BLaER1 (cell line): ENCODE results near the gene C5.
"Not testable (repeated sequence)": the region's sequence is repeated elsewhere in the genome, so short reads cannot be mapped to it uniquely, and the experiment has no call there.

Experiments used
- H3K27ac ChIP-seq: shearing (Covaris generic); formaldehyde crosslinking; 2 replicates; pipeline ENCODE4 v1.8.1; 2022
- H3K27me3 ChIP-seq: shearing (Covaris generic); formaldehyde crosslinking; 2 replicates; pipeline ENCODE4 v1.8.1; 2022
- H3K36me3 ChIP-seq: shearing (Covaris generic); formaldehyde crosslinking; 2 replicates; pipeline ENCODE4 v1.8.1; 2022
- H3K4me1 ChIP-seq: shearing (Covaris generic); formaldehyde crosslinking; 2 replicates; pipeline ENCODE4 v1.8.1; 2022
- H3K4me2 ChIP-seq: shearing (Covaris generic); formaldehyde crosslinking; 2 replicates; pipeline ENCODE4 v1.8.1; 2022
- H3K4me3 ChIP-seq: shearing (Covaris generic); formaldehyde crosslinking; 2 replicates; pipeline ENCODE4 v1.8.1; 2022
- H3K9ac ChIP-seq: shearing (Covaris generic); formaldehyde crosslinking; 2 replicates; pipeline ENCODE4 v1.8.1; 2022
- H3K9me3 ChIP-seq: shearing (Covaris generic); formaldehyde crosslinking; 2 replicates; pipeline ENCODE4 v1.8.1; 2022
- H4K20me1 ChIP-seq: shearing (Covaris generic); formaldehyde crosslinking; 2 replicates; pipeline ENCODE4 v1.8.1; 2022
- Cebpa-rat ChIP-seq: shearing (Covaris generic); IDR thresholded peaks from 2 replicates; pipeline ENCODE4 v1.8.1; 2022

The C5 gene

DNA sequence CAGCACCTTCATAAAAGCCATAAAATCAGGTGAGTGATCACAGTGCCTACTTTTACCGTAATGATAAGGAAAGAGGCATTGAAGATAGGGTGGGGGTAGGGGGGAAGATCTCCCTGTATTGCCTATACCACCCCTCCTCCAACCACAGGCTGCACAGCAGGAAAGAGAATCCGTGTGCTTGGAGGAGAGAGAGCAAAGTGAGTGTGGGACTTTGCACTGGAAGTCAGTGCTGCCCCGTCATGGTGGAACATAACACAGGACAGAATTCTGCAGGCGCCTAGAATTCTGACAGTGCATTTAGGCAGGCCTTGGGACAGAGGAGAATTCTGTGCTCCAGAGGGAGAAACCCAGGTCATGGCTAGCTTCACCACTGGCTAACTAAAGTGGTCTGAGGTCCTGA, 3.5 kb upstream of the C5 start:
- no peaks in the 10 kb centered on the region for H3K27me3 ChIP-seq
- H3K36me3 ChIP-seq, result peaks cover 6% of the 10 kb centered on the region; the same call in 1 of the 2 replicates
- H3K4me2 ChIP-seq, result no peak overlapping the region
- H3K4me3 ChIP-seq, result no peak overlapping the region
- no peak overlapping the region for H3K27ac ChIP-seq
- H3K4me1 ChIP-seq, result peaks cover 6% of the 10 kb centered on the region
- H4K20me1 ChIP-seq, result no peaks in the 10 kb centered on the region
- no peak overlapping the region for H3K9ac ChIP-seq
- H3K9me3 ChIP-seq, result peaks cover 13% of the 10 kb centered on the region
- no peak for TF ChIP-seq Cebpa-rat

DNA sequence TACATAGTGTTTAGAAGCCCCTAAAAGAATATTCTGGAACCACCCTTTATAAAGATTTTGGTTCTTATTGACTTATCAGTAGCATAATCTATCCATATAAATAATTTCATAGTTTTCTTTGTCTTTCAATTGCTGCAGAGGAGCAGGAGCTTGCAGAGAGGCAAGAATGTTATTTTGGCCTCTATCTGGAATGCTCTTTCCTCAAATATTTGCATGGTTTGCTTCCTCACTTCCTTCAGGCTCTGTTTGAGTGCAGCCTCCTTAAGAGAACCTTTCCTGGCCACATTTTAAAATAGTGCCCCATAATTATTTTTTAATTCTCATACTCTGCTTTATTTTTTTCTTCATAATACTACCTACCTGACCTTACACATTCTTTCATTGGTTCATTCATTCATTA, 1.5 kb downstream of the C5 start:
- Histone ChIP-seq H3K27me3 (no peaks in the 10 kb centered on the region), H3K4me3 (no peak overlapping the region), H3K36me3 (no peaks in the 10 kb centered on the region), H3K4me1 (peaks cover 6% of the 10 kb centered on the region), H3K9me3 (no peaks in the 10 kb centered on the region), H3K4me2 (no peak overlapping the region), H3K9ac (no peak overlapping the region), H4K20me1 (no peaks in the 10 kb centered on the region), H3K27ac (no peak overlapping the region)
- no peak for TF ChIP-seq Cebpa-rat

DNA sequence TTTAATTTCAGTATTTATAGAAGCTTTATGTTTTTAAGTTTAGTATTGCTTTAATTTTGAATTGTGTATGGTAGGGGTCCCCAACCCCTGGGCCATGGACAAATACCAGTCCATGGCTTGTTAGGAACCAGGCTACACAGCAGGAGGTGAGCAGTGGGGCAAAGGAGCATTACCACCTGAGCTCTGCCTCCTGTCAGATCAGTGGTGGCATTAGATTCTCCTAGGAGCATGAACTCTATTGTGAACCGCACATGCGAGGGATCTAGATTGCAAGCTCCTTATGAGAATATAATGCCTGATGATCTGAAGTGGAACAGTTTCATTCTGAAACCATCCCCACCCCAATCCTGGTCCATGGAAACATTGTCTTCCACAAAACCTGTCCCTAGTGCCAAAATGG, 1.9 kb downstream of the C5 start:
- Histone ChIP-seq H4K20me1 (no peaks in the 10 kb centered on the region), H3K27ac (no peak overlapping the region), H3K36me3 (no peaks in the 10 kb centered on the region), H3K4me2 (no peak overlapping the region), H3K4me1 (peaks cover 6% of the 10 kb centered on the region), H3K4me3 (no peak overlapping the region), H3K9ac (no peak overlapping the region), H3K27me3 (no peaks in the 10 kb centered on the region), H3K9me3 (no peaks in the 10 kb centered on the region)
- no peak for TF ChIP-seq Cebpa-rat

DNA sequence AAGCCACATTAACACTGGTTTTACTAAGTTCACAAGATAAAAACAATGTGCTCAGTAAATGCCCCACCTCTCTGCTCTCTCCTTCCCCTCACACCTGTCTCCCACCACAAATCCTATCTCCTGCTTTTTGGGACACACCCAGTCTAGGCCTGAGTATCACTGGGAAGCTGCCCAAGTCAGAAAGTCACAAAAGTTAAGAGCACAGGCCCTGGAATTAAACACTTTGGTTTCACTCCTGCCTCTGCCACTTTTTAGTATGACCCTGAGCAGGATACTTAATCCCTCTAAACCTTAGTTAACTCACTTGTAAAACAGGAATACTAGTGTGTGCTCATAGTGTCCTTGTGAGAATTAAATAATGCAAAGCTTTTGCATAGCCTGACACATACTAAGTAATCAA, 11.3 kb downstream of the C5 start:
- no peaks in the 10 kb centered on the region for H3K9me3 ChIP-seq
- no peak for TF ChIP-seq Cebpa-rat
- no peak overlapping the region for H3K4me3 ChIP-seq
- no peaks in the 10 kb centered on the region for H3K36me3 ChIP-seq
- no peak overlapping the region for H3K4me2 ChIP-seq
- H3K27me3 ChIP-seq, result no peaks in the 10 kb centered on the region
- no peak overlapping the region for H3K27ac ChIP-seq
- no peaks in the 10 kb centered on the region for H4K20me1 ChIP-seq
- H3K9ac ChIP-seq, result no peak overlapping the region
- H3K4me1 ChIP-seq, result no peaks in the 10 kb centered on the region

DNA sequence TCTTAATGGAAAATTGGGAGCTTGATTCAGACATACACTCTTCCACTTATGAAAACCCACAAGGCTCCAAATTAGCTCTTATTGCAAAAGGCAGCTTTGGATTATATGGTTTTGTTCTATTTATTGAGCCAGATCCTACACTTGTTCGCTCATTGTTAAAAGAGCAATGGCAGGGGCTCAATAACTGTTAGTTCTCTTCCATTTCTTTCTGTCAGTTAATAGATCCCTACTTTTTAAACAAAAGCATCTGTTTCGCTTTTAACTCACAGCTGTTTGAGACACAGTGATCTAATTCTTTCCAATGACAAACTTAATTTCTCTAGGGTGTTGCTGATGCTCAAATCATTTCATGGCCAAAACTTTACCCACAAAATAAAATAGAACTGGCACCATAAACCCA, 11.7 kb downstream of the C5 start:
- Histone ChIP-seq H3K36me3 (no peaks in the 10 kb centered on the region), H3K27ac (no peak overlapping the region), H3K27me3 (no peaks in the 10 kb centered on the region), H4K20me1 (no peaks in the 10 kb centered on the region), H3K4me2 (no peak overlapping the region), H3K4me1 (no peaks in the 10 kb centered on the region), H3K9ac (no peak overlapping the region), H3K4me3 (no peak overlapping the region), H3K9me3 (no peaks in the 10 kb centered on the region)
- no peak for TF ChIP-seq Cebpa-rat

DNA sequence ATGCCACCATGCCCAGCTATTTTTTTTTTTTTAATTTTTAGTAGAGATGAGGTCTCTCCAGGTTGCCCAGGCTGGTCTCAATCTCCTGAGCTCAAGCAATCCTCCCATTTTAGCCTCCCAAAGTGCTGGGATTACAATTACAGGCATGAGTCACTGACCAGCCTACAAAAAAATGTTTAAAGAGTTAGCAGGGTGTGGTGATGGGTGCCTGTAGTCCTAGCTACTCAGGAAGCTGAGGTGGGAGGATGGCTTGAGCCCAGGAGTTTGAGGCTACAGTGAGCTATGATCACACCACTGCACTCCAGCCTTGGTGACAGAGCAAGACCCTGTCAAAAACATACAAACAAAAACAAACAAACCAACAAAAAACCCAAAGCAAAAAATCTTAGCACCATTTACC, 14.4 kb downstream of the C5 start:
- not testable (repeated sequence) for H3K4me3 ChIP-seq, H3K36me3 ChIP-seq, H3K9me3 ChIP-seq, H3K9ac ChIP-seq, H4K20me1 ChIP-seq, H3K4me2 ChIP-seq, H3K27ac ChIP-seq, H3K4me1 ChIP-seq, H3K27me3 ChIP-seq

DNA sequence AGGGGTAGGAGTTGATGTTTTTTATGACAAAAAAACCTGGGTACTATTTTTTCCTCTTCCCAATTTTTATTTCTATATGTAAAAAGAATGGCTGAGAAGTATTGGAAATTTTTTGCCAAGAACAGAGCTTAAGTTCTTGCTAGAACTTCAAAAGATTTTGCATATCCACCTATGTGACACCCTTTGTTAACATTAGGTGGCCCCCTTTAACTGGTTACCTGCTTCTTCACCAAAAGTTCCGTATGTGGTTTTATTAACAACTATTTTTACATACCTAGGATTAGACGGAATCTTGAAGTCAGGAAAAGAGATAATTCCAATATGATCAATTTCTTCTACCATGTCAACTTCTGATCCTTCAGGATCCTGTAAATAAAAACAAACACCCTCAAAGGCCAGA, 15.5 kb downstream of the C5 start:
- Histone ChIP-seq H3K36me3 (no peaks in the 10 kb centered on the region), H4K20me1 (no peaks in the 10 kb centered on the region), H3K9me3 (no peaks in the 10 kb centered on the region), H3K4me2 (no peak overlapping the region), H3K27me3 (no peaks in the 10 kb centered on the region), H3K4me1 (no peaks in the 10 kb centered on the region), H3K27ac (no peak overlapping the region), H3K4me3 (no peak overlapping the region), H3K9ac (no peak overlapping the region)
- TF ChIP-seq Cebpa-rat, result no peak

DNA sequence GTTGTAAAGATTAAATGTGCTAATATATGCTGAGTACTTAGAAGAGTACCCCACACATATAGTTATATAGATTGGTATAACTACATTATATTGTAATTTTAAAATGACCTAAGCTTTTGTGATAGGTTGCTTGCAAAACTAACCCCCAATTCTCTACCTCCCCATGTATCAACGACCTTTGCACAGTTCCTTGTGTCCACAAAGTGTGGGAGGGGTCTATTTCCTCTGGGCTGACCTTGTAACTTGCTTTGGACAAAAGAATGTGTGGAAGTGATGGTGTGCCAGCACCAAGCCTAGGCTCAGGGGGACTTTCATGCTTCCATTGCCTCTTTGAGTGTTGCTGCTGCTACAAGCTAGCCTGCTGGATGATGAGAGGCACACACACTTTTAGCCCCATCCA, 20.6 kb downstream of the C5 start:
- Histone ChIP-seq H3K4me1 (no peaks in the 10 kb centered on the region), H3K9me3 (no peaks in the 10 kb centered on the region), H3K27me3 (no peaks in the 10 kb centered on the region), H3K4me2 (no peak overlapping the region), H4K20me1 (no peaks in the 10 kb centered on the region), H3K9ac (no peak overlapping the region), H3K27ac (no peak overlapping the region), H3K4me3 (no peak overlapping the region), H3K36me3 (no peaks in the 10 kb centered on the region)
- no peak for TF ChIP-seq Cebpa-rat

DNA sequence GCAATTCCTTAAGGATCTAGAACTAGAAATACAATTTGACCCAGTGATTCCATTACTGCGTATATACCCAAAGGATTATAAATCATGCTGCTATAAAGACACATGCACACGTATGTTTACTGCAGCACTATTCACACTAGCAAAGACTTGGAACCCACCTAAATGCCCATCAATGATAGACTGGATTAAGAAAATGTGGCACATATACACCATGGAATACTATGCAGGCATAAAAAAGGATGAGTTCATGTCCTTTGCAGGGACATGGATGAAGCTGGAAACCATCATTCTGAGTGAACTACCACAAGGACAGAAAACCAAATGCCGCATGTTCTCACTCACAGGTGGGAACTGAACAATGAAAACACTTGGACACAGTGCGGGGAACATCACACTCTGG, 21.8 kb downstream of the C5 start:
- H3K9ac ChIP-seq, H3K36me3 ChIP-seq, H3K4me2 ChIP-seq, H3K4me3 ChIP-seq, H3K9me3 ChIP-seq, H4K20me1 ChIP-seq, H3K27ac ChIP-seq, H3K4me1 ChIP-seq, H3K27me3 ChIP-seq: not testable (repeated sequence)

DNA sequence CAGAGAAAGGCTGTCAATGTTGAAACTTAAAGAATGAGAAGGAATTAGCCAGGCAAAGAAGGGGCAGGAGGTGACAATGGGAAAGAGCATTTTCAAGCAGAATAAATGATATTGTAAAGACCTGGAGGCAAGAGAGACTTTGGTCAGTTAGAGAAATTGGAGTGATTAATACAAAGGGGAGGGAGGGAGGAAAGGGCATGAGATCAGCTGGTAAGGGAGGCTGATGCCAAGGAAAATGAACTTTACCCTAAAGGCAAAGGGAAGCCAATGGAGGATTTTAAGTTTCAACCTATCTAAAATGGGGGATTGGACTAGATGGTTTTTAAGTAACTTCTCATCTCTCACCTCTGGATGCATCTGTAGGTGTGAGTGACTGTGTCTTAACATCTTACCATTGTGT, 23.3 kb downstream of the C5 start:
- TF ChIP-seq Cebpa-rat, result no peak
- H3K4me2 ChIP-seq, result no peak overlapping the region
- no peaks in the 10 kb centered on the region for H3K4me1 ChIP-seq
- H3K4me3 ChIP-seq, result no peak overlapping the region
- H3K9me3 ChIP-seq, result no peaks in the 10 kb centered on the region
- no peak overlapping the region for H3K9ac ChIP-seq
- H3K27ac ChIP-seq, result no peak overlapping the region
- no peaks in the 10 kb centered on the region for H3K36me3 ChIP-seq
- H3K27me3 ChIP-seq, result no peaks in the 10 kb centered on the region
- H4K20me1 ChIP-seq, result no peaks in the 10 kb centered on the region

DNA sequence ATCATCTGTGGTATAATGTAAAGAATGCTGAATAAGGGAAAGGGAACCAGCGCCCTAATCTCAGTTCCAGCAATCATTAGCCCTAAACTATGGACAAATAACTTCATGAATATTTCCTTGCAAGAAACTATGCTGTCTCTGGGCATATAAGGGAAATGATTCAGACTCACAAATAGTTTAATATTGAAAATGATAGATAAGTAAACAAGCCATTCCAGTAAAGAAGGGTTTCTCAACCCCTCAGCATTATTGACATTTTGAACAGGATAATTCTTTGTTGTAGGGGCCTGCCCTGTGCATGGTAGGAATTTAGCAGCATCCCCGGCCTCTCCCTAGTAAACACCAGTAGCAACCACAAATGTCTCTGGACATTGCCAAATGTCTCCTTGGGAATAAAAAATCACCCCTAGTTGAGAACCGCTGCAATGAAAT, 23.8 kb downstream of the C5 start:
- Histone ChIP-seq H3K9me3 (no peaks in the 10 kb centered on the region), H3K27me3 (no peaks in the 10 kb centered on the region), H3K4me2 (no peak overlapping the region), H3K4me3 (no peak overlapping the region), H3K36me3 (no peaks in the 10 kb centered on the region), H3K4me1 (no peaks in the 10 kb centered on the region), H4K20me1 (no peaks in the 10 kb centered on the region), H3K27ac (no peak overlapping the region), H3K9ac (no peak overlapping the region)
- no peak for TF ChIP-seq Cebpa-rat

DNA sequence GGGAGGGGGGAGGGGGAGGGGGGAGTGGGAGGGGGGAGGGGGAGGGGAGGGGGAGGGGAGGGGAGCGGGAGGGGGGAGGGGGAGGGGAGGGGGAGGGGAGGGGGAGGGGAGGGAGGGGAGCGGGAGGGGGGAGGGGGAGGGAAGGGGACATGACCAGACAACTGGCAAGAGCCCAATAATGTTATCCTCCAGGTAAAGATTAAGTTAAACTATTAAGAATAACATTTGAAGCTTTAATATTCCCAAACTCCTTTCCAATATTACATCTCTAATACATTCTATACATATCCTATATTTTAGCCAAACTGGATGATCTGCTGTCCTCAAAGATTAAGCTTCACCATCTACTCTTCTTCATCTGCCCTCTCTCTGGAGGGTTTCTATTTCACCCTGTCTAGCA, 25.8 kb downstream of the C5 start:
- Histone ChIP-seq H3K4me2 (no peak overlapping the region), H3K27ac (no peak overlapping the region), H4K20me1 (no peaks in the 10 kb centered on the region), H3K36me3 (no peaks in the 10 kb centered on the region), H3K9ac (no peak overlapping the region), H3K9me3 (no peaks in the 10 kb centered on the region), H3K27me3 (no peaks in the 10 kb centered on the region), H3K4me1 (no peaks in the 10 kb centered on the region), H3K4me3 (no peak overlapping the region)
- no peak for TF ChIP-seq Cebpa-rat
